Muscle layer of duodenum (tissue), 2 donors: ENCODE data around the gene FASTKD3.

Experiments used
- H3K27ac ChIP-seq: one replicate; pipeline ENCODE4 v1.7.0; 2013; ENCODE audit warnings: mild to moderate bottlenecking, low read length
- H3K27me3 ChIP-seq: one replicate; pipeline ENCODE4 v1.7.0; 2013; ENCODE audit warnings: low read depth, mild to moderate bottlenecking, control low read depth, low read length
- H3K36me3 ChIP-seq, 2 donors: one replicate each; pipeline ENCODE4 v1.7.0; 2013; ENCODE audit warnings: low read length in 2 of 2, control low read depth in 1 of 2, mild to moderate bottlenecking in 1 of 2; ENCODE audit not compliant: insufficient read depth in 2 of 2, control insufficient read depth in 1 of 2
- H3K4me1 ChIP-seq, 2 donors: one replicate each; pipeline ENCODE4 v1.7.0; 2013; ENCODE audit warnings: low read length in 2 of 2, mild to moderate bottlenecking in 2 of 2, control low read depth in 1 of 2, moderate library complexity in 1 of 2; ENCODE audit not compliant: insufficient read depth in 2 of 2, control insufficient read depth in 1 of 2
- H3K4me3 ChIP-seq, 2 donors: one replicate each; pipeline ENCODE4 v1.7.0; 2013; ENCODE audit warnings: low read length in 2 of 2, low read depth in 1 of 2, mild to moderate bottlenecking in 1 of 2
- H3K9me3 ChIP-seq, 2 donors: one replicate each; pipeline ENCODE4 v1.7.0; 2013; ENCODE audit warnings: low read length in 2 of 2, control low read depth in 1 of 2, mild to moderate bottlenecking in 1 of 2; ENCODE audit not compliant: control insufficient read depth in 1 of 2
- donor health status: healthy.

Gene FASTKD3

DNA sequence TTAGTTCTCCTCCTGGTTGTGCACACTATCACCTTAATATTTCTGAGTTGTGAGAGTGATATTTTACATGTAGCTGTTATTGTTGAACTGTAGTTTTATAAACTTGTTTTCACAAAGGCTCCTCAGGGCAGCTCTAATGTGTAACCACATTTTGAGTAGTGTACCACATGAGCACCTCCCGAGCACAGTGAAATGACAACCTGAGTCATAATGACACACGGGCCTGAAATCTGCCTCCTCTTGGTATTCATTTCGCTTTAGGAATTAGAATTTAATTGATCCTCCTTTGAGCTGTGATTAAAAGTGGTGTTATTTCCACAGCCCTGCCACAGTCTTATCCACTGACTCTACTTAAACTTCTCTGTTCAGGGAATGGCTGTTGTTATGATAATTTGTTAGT lies 8.0 kb upstream of the FASTKD3 start:
- Histone ChIP-seq H3K4me3 (no peak overlapping the region), H3K36me3 (peaks cover 47 to 56% of the 10 kb centered on the region in 2 donors), H3K27me3 (no peaks in the 10 kb centered on the region), H3K27ac (no peak overlapping the region), H3K9me3 (no peaks in the 10 kb centered on the region), H3K4me1 (no peaks in the 10 kb centered on the region)

- no peaks in the 10 kb centered on the region for H3K27me3 ChIP-seq
- H3K36me3 ChIP-seq, result peaks cover 34 to 41% of the 10 kb centered on the region in 2 donors
- H3K4me1 ChIP-seq, result peaks cover 10 to 14% of the 10 kb centered on the region in 2 donors
- H3K4me3 ChIP-seq, result no peak overlapping the region
- no peaks in the 10 kb centered on the region for H3K9me3 ChIP-seq
- no peak overlapping the region for H3K27ac ChIP-seq
Observed at GRCh38 chr5:7875151-7875550, 6.3 kb upstream of the FASTKD3 start.

DNA sequence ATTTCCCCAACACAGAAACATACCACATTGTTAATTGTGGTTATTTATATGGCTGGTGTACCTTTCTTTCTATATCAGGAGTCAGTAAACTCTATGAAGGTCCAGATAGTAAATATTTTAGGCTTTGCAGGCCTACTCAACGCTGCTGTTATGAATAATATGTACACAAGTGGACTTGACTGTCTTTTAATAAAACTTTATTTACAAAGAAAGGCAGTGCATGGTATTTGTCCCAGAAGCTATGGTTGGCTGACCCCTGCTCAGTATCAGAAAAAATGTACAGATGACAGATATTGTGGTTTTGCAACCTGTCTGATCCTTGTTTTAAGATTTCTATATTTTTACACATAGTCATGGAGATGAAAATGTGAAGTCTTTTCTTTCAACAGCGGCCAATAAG lies 5.8 kb upstream of the FASTKD3 start:
- Histone ChIP-seq H3K36me3 (peaks cover 29 to 36% of the 10 kb centered on the region in 2 donors), H3K27me3 (no peaks in the 10 kb centered on the region), H3K27ac (no peak overlapping the region), H3K4me1 (peaks cover 15 to 18% of the 10 kb centered on the region in 2 donors), H3K9me3 (no peaks in the 10 kb centered on the region), H3K4me3 (no peak overlapping the region)

DNA sequence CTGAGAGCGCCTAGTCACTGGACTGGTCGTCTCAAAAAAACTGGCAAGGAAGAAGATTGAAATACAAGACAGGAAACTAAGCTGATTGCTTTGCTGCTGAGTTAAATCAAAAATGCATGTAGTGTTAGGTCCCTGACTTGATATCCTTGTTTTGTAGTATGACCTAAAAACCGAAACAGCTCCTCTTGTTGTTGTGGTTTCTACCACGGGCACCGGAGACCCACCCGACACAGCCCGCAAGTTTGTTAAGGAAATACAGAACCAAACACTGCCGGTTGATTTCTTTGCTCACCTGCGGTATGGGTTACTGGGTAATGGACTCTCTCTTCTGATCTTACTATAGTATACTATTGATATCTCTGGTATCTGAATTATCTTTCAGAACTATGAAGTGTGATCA lies 4.4 kb upstream of the FASTKD3 start:
- Histone ChIP-seq H3K4me3 (no peak overlapping the region), H3K9me3 (no peaks in the 10 kb centered on the region), H3K4me1 (peaks cover 17 to 18% of the 10 kb centered on the region in 2 donors), H3K27ac (no peak overlapping the region), H3K27me3 (no peaks in the 10 kb centered on the region), H3K36me3 (peaks cover 27 to 34% of the 10 kb centered on the region in 2 donors)

DNA sequence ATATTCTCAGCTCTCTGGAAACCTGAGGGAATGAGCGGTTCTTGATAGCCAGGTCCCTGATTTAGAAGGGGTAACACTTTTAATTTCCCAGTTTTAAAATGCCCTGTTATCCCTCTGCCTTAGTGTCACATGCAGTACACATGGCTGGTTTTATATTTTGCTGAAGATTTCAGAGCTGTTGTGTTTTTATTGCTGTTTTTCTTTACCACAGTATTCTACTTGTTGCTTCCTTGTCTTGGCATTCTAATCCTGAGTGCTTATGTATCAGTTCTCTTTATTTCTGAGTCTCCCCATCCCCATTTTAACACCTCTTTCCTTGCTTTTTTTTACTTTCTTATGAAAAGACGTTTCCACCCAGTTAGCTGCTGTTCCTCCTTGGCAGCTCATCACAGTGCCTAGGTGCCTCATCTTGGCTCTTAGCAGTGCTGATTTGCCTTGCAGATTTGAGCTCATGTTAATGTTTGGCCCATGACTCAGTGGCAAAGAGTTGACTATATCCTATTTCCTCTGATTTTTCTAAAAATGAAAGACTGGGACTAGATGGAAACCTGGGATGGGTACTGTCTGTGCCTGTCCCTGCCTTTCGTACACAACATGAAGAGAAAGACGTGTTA lies 3.8 kb upstream of the FASTKD3 start:
- Histone ChIP-seq H3K4me1 (peaks cover 22 to 23% of the 10 kb centered on the region in 2 donors), H3K27ac (no peak overlapping the region), H3K36me3 (peaks cover 22 to 28% of the 10 kb centered on the region in 2 donors), H3K9me3 (no peaks in the 10 kb centered on the region), H3K4me3 (no peak overlapping the region), H3K27me3 (no peaks in the 10 kb centered on the region)

GRCh38 chr5:7871653-7872052 lies 2.8 kb upstream of the FASTKD3 start:
- Histone ChIP-seq H3K36me3 (peaks cover 16 to 21% of the 10 kb centered on the region in 2 donors), H3K4me1 (peaks cover 27% of the 10 kb centered on the region in 2 donors), H3K27me3 (no peaks in the 10 kb centered on the region), H3K9me3 (no peaks in the 10 kb centered on the region), H3K27ac (no peak overlapping the region), H3K4me3 (no peak overlapping the region)

GRCh38 chr5:7869474-7870136 lies 774 bp upstream of the FASTKD3 start:
- H3K27me3 ChIP-seq, result no peaks in the 10 kb centered on the region
- peaks cover 0 to 10% of the 10 kb centered on the region in 2 donors for H3K36me3 ChIP-seq
- H3K4me3 ChIP-seq, result peak overlapping the region; percentile 94 to 100
- peak overlapping the region; percentile 61 for H3K27ac ChIP-seq
- H3K4me1 ChIP-seq, result peaks cover 27% of the 10 kb centered on the region in 2 donors
- H3K9me3 ChIP-seq, result no peaks in the 10 kb centered on the region

- H3K4me1 ChIP-seq, result peaks cover 27% of the 10 kb centered on the region in 2 donors
- H3K4me3 ChIP-seq, result peak overlapping the region; percentile 94 to 100
- H3K9me3 ChIP-seq, result no peaks in the 10 kb centered on the region
- H3K27me3 ChIP-seq, result no peaks in the 10 kb centered on the region
- H3K27ac ChIP-seq, result peak overlapping the region; percentile 42
- H3K36me3 ChIP-seq, result peaks cover 0 to 7% of the 10 kb centered on the region in 2 donors
Observed at GRCh38 chr5:7868427-7868772, 431 bp downstream of the FASTKD3 start.

GRCh38 chr5:7867260-7867659 lies 1.6 kb downstream of the FASTKD3 start:
- Histone ChIP-seq H3K9me3 (no peaks in the 10 kb centered on the region), H3K36me3 (peaks cover 8 to 13% of the 10 kb centered on the region in 2 donors), H3K27ac (no peak overlapping the region)

DNA sequence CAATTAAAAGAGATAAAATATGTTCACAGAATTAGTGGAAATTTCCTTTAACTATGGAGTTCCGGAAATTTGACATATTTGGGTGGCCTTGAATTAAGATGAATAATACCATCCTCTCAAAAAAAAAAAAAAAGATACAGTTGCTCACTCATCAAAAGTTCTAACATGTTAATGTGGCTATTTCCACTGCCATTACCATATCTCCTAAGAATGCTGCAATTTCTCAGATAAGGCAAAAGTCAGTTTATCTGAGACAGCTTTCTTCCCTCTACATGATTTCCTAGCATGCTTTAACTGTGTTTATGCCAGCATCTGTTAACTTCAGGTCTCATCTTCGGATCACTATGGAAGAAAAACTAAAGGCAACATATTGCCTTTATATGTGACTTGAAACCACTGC lies 2.6 kb downstream of the FASTKD3 start:
- H3K36me3 ChIP-seq, result peaks cover 8 to 22% of the 10 kb centered on the region in 2 donors
- H3K4me1 ChIP-seq, result peaks cover 23 to 25% of the 10 kb centered on the region in 2 donors
- no peak overlapping the region for H3K27ac ChIP-seq

More at GRCh38 chr5:7867260-7867659, 1.6 kb downstream of the FASTKD3 start:
- peaks cover 27% of the 10 kb centered on the region in 2 donors for H3K4me1 ChIP-seq
- H3K27me3 ChIP-seq, result no peaks in the 10 kb centered on the region
- no peak overlapping the region for H3K4me3 ChIP-seq

GRCh38 chr5:7857926-7858632 lies 10.8 kb downstream of the FASTKD3 start:
- no peaks in the 10 kb centered on the region for H3K4me1 ChIP-seq
- H3K36me3 ChIP-seq, result peaks cover 25 to 37% of the 10 kb centered on the region in 2 donors
- H3K27me3 ChIP-seq, result no peaks in the 10 kb centered on the region
- H3K27ac ChIP-seq, result no peak overlapping the region
- H3K9me3 ChIP-seq, result no peaks in the 10 kb centered on the region
- H3K4me3 ChIP-seq, result no peak overlapping the region

More for the DNA sequence above, 2.6 kb downstream of the FASTKD3 start:
- no peaks in the 10 kb centered on the region for H3K27me3 ChIP-seq
- no peaks in the 10 kb centered on the region for H3K9me3 ChIP-seq
- H3K4me3 ChIP-seq, result no peak overlapping the region
